HCT116 (cell line): ENCODE data around the gene TMEM38B. TPM values are rescaled to one million over a fixed set of nuclear protein-coding genes. Genes with fewer than 3 reads are reported as not detected.

Experiments used
- POLR2A ChIP-seq: IDR thresholded peaks from 2 replicates; pipeline ENCODE4 v1.7.0; 2011; ENCODE audit warnings: borderline replicate concordance; ENCODE audit not compliant: insufficient read depth, insufficient read length; ENCODE audit errors: extremely low read depth
- ZBTB33 ChIP-seq: IDR thresholded peaks from 2 replicates; pipeline ENCODE4 v1.6.1; 2011; ENCODE audit warnings: mild to moderate bottlenecking, low read length, moderate library complexity; ENCODE audit not compliant: insufficient replicate concordance; ENCODE audit errors: extremely low read depth
- ZFX ChIP-seq: fragments of 450-650 bp; IDR thresholded peaks from 2 replicates; pipeline ENCODE4 v1.6.1; 2017
- total RNA-seq: library from RNA; stranded (reverse); gene quantifications from one replicate; pipeline ENCODE4 v1.2.1, GENCODE V29; 2021; ENCODE audit not compliant: unreplicated experiment

Gene TMEM38B
- total RNA-seq, 1 experiment from 2014 or later = 24.5 TPM

- TF ChIP-seq ZBTB33 = no peak
- TF ChIP-seq POLR2A = no peak
- TF ChIP-seq ZFX = no peak
Observed at GRCh38 chr9:105822814-105823213, 128.5 kb downstream of the TMEM38B start (continued).

Other genes starting within 250 kb of the TMEM38B start
- gene FSD1L, start 246.5 kb upstream of the TMEM38B start, total RNA-seq = 5.5 TPM
- gene FKTN, start 136.4 kb upstream of the TMEM38B start, total RNA-seq = 17.3 TPM
- gene TAL2, start 32.1 kb upstream of the TMEM38B start, total RNA-seq = not detected